Measurements from ENCODE around the gene URAD.

DNA sequence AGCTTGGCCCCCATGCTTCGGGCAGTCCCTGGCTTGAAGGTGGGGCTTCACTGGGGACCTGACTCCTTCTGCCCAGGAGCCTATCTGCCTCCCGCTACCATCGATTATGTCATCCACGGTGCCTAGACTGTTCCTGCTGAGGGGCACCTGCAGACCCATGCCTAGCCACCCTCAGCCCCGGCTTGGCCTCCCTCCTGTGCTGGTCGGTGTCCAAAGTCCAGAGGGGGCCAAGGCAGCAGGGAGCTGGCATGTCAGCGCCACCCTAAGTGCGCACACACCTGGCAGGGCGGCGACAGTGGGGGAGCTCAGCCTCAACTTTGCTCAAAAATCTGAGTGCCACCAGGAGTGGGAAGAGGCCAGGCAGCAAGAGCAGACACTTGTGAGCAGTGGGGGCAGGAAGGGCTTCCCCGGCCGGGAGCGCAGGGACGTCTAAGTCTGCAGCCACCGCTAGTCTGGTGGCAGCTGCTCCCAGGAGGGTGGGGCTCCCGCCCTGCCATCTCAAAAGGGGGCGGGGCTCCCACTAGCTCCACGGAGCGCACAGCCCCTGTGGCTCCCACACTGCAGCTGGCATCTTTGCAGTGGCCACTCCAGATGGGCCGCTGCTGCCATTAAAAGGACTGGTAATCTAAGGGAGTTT, 13.5 kb upstream of the URAD start:
- TF ChIP-seq, protein P1, sequence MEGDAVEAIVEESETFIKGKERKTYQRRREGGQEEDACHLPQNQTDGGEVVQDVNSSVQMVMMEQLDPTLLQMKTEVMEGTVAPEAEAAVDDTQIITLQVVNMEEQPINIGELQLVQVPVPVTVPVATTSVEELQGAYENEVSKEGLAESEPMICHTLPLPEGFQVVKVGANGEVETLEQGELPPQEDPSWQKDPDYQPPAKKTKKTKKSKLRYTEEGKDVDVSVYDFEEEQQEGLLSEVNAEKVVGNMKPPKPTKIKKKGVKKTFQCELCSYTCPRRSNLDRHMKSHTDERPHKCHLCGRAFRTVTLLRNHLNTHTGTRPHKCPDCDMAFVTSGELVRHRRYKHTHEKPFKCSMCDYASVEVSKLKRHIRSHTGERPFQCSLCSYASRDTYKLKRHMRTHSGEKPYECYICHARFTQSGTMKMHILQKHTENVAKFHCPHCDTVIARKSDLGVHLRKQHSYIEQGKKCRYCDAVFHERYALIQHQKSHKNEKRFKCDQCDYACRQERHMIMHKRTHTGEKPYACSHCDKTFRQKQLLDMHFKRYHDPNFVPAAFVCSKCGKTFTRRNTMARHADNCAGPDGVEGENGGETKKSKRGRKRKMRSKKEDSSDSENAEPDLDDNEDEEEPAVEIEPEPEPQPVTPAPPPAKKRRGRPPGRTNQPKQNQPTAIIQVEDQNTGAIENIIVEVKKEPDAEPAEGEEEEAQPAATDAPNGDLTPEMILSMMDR (conservative IDR thresholded peaks at IDR 0.05; ENCODE audit: low read length): no peak
- TF ChIP-seq EZH2phosphoT487 (IDR thresholded peaks at IDR 0.05; ENCODE audit: borderline replicate concordance): no peak

Measured in Loucy (cell line).